Psoas muscle (tissue), 8 donors: ENCODE data around the gene PCDHAC1. TPM values are rescaled to one million over a fixed set of nuclear protein-coding genes. Genes with fewer than 3 reads are reported as not detected.

Source experiments
- ATAC-seq, 4 donors: fragments of 200-7000 bp; cut with Tn5 transposase; one replicate each; pipeline ENCODE4 v1.9.1; 2020; ENCODE audit warnings: moderate library complexity in 3 of 4, mild to moderate bottlenecking in 2 of 4
- DNase-seq, 2 donors: peaks; one replicate each; pipeline ENCODE4 v3.0.0-alpha.2; 2020
- H3K27ac ChIP-seq: fragments of 200-600 bp; one replicate; pipeline ENCODE4 v1.8.0; 2022
- H3K27me3 ChIP-seq, 3 donors: fragments of 200-600 bp in 1 of 3; one replicate each; pipeline versions ENCODE4 v1.6.1 to v1.8.0; 2013 to 2022; ENCODE audit warnings: low read length in 2 of 3, mild to moderate bottlenecking in 2 of 3, moderate library complexity in 1 of 3; ENCODE audit not compliant: insufficient read depth in 3 of 3
- H3K36me3 ChIP-seq, 2 donors: fragments of 200-600 bp in 1 of 2; one replicate each; pipeline versions ENCODE4 v1.6.1 to v1.8.0; 2013 to 2022; ENCODE audit warnings: low read depth in 1 of 2, mild to moderate bottlenecking in 1 of 2, moderate library complexity in 1 of 2; ENCODE audit not compliant: insufficient read depth in 1 of 2
- H3K4me1 ChIP-seq: fragments of 200-600 bp; one replicate; pipeline ENCODE4 v1.8.0; 2022
- H3K4me3 ChIP-seq: fragments of 200-600 bp; one replicate; pipeline ENCODE4 v1.8.0; 2022; ENCODE audit warnings: mild to moderate bottlenecking
- H3K9me3 ChIP-seq: fragments of 200-600 bp; one replicate; pipeline ENCODE4 v1.8.0; 2022
- CTCF ChIP-seq: fragments of 200-600 bp; IDR thresholded peaks from one replicate; pipeline ENCODE4 v1.8.0; 2022; ENCODE audit warnings: antibody characterized with exemption
- WGBS, 3 donors: extraction: QIAGEN DNeasy Blood & Tissue Kit; methylation state at CpG; one replicate each; pipeline versions ENCODE4 v1.1.6 to v1.1.7; 2013; 5-methylcytosine and 5-hydroxymethylcytosine counted together
- intact Hi-C, 2 donors: fragments of 100-400 bp; cut with DNase I; formaldehyde crosslinking; loops; one replicate each; pipeline versions ENCODE4 v1.11.0 to v1.14.2; 2022
- polyA plus RNA-seq, 3 donors: library from polyadenylated mRNA; stranded (reverse); fragments of 200-250 nt; gene quantifications; one replicate each; pipeline ENCODE4 v1.2.3, GENCODE V29; 2013
- total RNA-seq, 4 donors: library from RNA; stranded (reverse); fragmentation: NEBNext Ultra II Directional in 2 of 4; extraction: Animal tissue kit (Norgen Biotek cat#: 25700) in 2 of 4; gene quantifications; one replicate each; pipeline versions ENCODE4 v1.2.1 to v1.2.4, GENCODE V29; 2021 to 2023
- donor health status: healthy with polysubstance abuse.
- donor health status: DM: no; HTN: no; CAD: no; lungs with moderate emphysema.
- donor health status: Bipolar disorder and iron deficiency.
- donor health status: healthy.
- donor health status: DM: yes; HTN: yes; CAD: no.
- donor health status: DM: no; HTN: no; CAD: no.
- donor health status: DM: no; HTN: no; CAD: no.
- donor health status: DM: yes; HTN: yes; CAD: no.

Gene PCDHAC1
- total and polyA plus RNA-seq, 7 donors = 0.01 to 0.36 (median 0.08) TPM; not detected in 2

GRCh38 chr5:140951636-140952035 lies 25.5 kb downstream of the PCDHAC1 start:
- TF ChIP-seq CTCF = no peak
- WGBS, 3 donors = 62 to 84% (median 73%) methylated on average over 6 of the region's 6 CpGs

GRCh38 chr5:140953234-140953633 lies 27.1 kb downstream of the PCDHAC1 start:
- H3K27ac ChIP-seq = no peak overlapping the region
- WGBS, 3 donors = 34 to 54% (median 46%) methylated on average over 2 of the region's 2 CpGs
- no peaks in the 10 kb centered on the region for H3K27me3 ChIP-seq
- H3K4me3 ChIP-seq = no peak overlapping the region
- no peaks in the 10 kb centered on the region for H3K36me3 ChIP-seq
- intact Hi-C loops = no loop called here
- no peak for TF ChIP-seq CTCF
- H3K9me3 ChIP-seq = no peaks in the 10 kb centered on the region
- no peaks in the 10 kb centered on the region for H3K4me1 ChIP-seq
- DNase-seq (no peak), ATAC-seq (no peak)

More at GRCh38 chr5:140951636-140952035, 25.5 kb downstream of the PCDHAC1 start:
- Histone ChIP-seq H3K9me3 (no peaks in the 10 kb centered on the region), H3K4me3 (no peak overlapping the region), H3K36me3 (no peaks in the 10 kb centered on the region), H3K27ac (no peak overlapping the region), H3K4me1 (no peaks in the 10 kb centered on the region), H3K27me3 (no peaks in the 10 kb centered on the region)
- intact Hi-C loops = no loop called here
- ATAC-seq (no peak), DNase-seq (no peak)

GRCh38 chr5:140962190-140962589 lies 36.1 kb downstream of the PCDHAC1 start:
- Histone ChIP-seq H3K27ac (no peak overlapping the region), H3K36me3 (no peaks in the 10 kb centered on the region), H3K27me3 (peaks cover 0 to 28% (median 12%) of the 10 kb centered on the region in 3 donors), H3K9me3 (no peaks in the 10 kb centered on the region), H3K4me3 (no peak overlapping the region), H3K4me1 (no peaks in the 10 kb centered on the region)
- ATAC-seq (no peak), DNase-seq (no peak)
- WGBS, 3 donors = 91 to 93% (median 91%) methylated on average over 1 of the region's 1 CpG
- TF ChIP-seq CTCF = no peak
- intact Hi-C loops = no loop called here

DNA sequence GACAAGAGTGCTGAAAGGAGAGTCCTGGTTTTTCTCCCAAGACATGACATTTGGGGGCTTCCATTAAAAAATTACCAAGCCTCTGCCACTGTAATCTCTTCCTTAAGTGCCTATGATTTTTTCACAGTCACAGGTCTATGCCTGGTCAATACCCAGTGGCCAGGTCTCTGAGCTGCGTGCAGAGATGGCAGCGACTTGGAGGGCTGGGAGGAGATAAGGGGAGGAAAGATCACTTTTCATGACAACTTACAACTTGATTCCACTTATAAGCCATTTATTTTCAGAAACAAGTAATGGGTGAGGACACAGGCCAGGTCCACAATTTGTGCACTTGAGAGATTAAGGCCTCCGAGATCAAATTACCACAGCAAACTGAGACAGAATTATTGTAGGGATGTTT lies 38.3 kb downstream of the PCDHAC1 start:
- H3K27me3 ChIP-seq = peaks cover 0 to 47% (median 13%) of the 10 kb centered on the region in 3 donors
- H3K4me1 ChIP-seq = no peaks in the 10 kb centered on the region
- no peaks in the 10 kb centered on the region for H3K36me3 ChIP-seq
- H3K9me3 ChIP-seq = no peaks in the 10 kb centered on the region
- no peak overlapping the region for H3K4me3 ChIP-seq
- intact Hi-C loops = no loop called here
- no peak for DNase-seq
- no peak for ATAC-seq
- 58 to 71% (median 68%) methylated on average over 3 of the region's 3 CpGs for WGBS, 3 donors
- no peak for TF ChIP-seq CTCF
- H3K27ac ChIP-seq = no peak overlapping the region

DNA sequence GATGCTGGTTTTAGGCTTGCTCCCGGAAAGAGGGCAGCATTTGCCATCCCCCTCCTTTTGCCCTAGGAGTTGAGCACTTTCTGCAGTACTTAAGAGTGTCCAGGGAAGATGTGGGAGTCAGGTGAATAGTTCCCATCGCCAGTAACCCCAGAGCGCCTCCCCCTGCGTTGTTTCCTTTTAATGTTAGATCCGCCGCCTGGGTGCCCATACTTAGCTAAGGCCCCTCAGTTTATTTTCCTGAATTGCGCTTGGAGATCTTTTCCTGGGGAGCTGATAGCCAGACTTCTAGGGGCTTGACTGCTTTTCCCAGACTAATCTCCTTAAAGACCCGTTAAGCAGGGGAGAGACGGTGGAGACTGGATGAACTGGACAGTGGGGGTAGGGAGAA lies 39.8 kb downstream of the PCDHAC1 start:
- Histone ChIP-seq H3K4me1 (no peaks in the 10 kb centered on the region), H3K36me3 (no peaks in the 10 kb centered on the region), H3K27me3 (peaks cover 0 to 47% (median 13%) of the 10 kb centered on the region in 3 donors), H3K27ac (no peak overlapping the region), H3K9me3 (no peaks in the 10 kb centered on the region), H3K4me3 (peak overlapping the region; percentile 67)
- ATAC-seq = no peak
- no peak for DNase-seq
- 1% methylated on average over 9 of the region's 9 CpGs for WGBS, 3 donors
- intact Hi-C loops = no loop called here
- TF ChIP-seq CTCF = no peak
